Ovary (tissue), 9 donors: Measurements from ENCODE around the gene PEAK1. TPM values are rescaled to one million over a fixed set of nuclear protein-coding genes. Genes with fewer than 3 reads are reported as not detected.

Experiments
- DNase-seq, 5 donors: peaks; one replicate each; pipeline ENCODE4 v3.0.0-alpha.2; 2019 to 2020
- H3K27ac ChIP-seq, 2 donors: fragments of 200-600 bp; one replicate each; pipeline versions ENCODE4 v1.5.1 to v1.8.0; 2019 to 2022
- H3K27me3 ChIP-seq: fragments of 200-600 bp; one replicate; pipeline ENCODE4 v1.8.0; 2022
- H3K36me3 ChIP-seq: fragments of 200-600 bp; sonication (generic); one replicate; pipeline ENCODE4 v1.5.1; 2019
- H3K4me1 ChIP-seq: one replicate; pipeline ENCODE4 v1.8.1; 2013; ENCODE audit warnings: mild to moderate bottlenecking, moderate library complexity; ENCODE audit not compliant: insufficient read depth
- H3K4me3 ChIP-seq: fragments of 200-600 bp; sonication (generic); one replicate; pipeline ENCODE4 v1.5.1; 2017
- H3K9me3 ChIP-seq, 2 donors: fragments of 200-600 bp in 1 of 2; sonication (generic) in 1 of 2; one replicate each; pipeline versions ENCODE4 v1.5.1 to v1.8.1; 2013 to 2019; ENCODE audit warnings: mild to moderate bottlenecking in 1 of 2, moderate library complexity in 1 of 2
- EP300 ChIP-seq: sonication (generic); formaldehyde crosslinking; IDR thresholded peaks from one replicate; pipeline ENCODE4 v1.6.1; 2017; ENCODE audit warnings: antibody characterized with exemption
- POLR2A ChIP-seq: fragments of 450-650 bp; IDR thresholded peaks from one replicate; pipeline ENCODE4 v1.6.1; 2017; ENCODE audit warnings: antibody characterized with exemption, mild to moderate bottlenecking, moderate library complexity
- WGBS, 3 donors: extraction: QIAGEN DNeasy Blood & Tissue Kit in 1 of 3; methylation state at CpG; one replicate each; pipeline versions ENCODE4 v1.1.5 to v1.1.7; 2013 to 2017; 5-methylcytosine and 5-hydroxymethylcytosine counted together
- intact Hi-C, 4 donors: fragments of 100-400 bp; cut with DNase I; formaldehyde crosslinking; loops; one replicate each; pipeline versions ENCODE4 v1.11.0 to v1.15.1; 2022 to 2023
- polyA plus RNA-seq, 2 donors: library from polyadenylated mRNA; stranded (reverse); fragments of 200-250 nt in 1 of 2; fragments of 350-450 nt in 1 of 2; fragmentation: Illumina TruSeq in 1 of 2; extraction: RNeasy Lipid Tissue Mini Kit (QIAGEN cat#74804) in 1 of 2; gene quantifications; one replicate each; pipeline ENCODE4 v1.2.3, GENCODE V29; 2013 to 2014
- total RNA-seq, 7 donors: library from RNA; depleted of rRNA in 2 of 7; stranded (reverse); fragments of >200 nt in 2 of 7; fragmentation: NEBNext Ultra II Directional in 3 of 7; extraction: Animal tissue kit (Norgen Biotek cat#: 25700) in 3 of 7; gene quantifications; one replicate each; pipeline versions ENCODE4 v1.1.0 to v1.2.4, GENCODE V29; 2016 to 2023
- TF ChIP-seq, protein P1 (sequence below), 3 donors: fragments of 450-650 bp in 2 of 3; fragments of 200-600 bp in 1 of 3; IDR thresholded peaks; one replicate each; pipeline versions ENCODE4 v1.5.1 to v1.8.0; 2016 to 2022; ENCODE audit warnings: antibody characterized with exemption in 3 of 3, mild to moderate bottlenecking in 1 of 3
- donor health status: DM: no; HTN: no; CAD: no; lungs with moderate emphysema.
- donor health status: DM: no; HTN: no; CAD: no.
- donor health status: Bipolar disorder and iron deficiency.
- donor health status: DM: yes; HTN: yes; CAD: no.
- donor health status: DM: no; HTN: no; CAD: no.
- donor health status: DM: yes; HTN: yes; CAD: no.

The PEAK1 gene
- total and polyA plus RNA-seq, 9 donors: 6.6 to 48.4 (median 41.4) TPM

GRCh38 chr15:77059786-77060361, 360.0 kb downstream of the PEAK1 start:
- H3K27ac ChIP-seq: no peak overlapping the region
- intact Hi-C loops: no loop called here

GRCh38 chr15:77058468-77058867, 361.4 kb downstream of the PEAK1 start:
- no peak overlapping the region for H3K27ac ChIP-seq
- H3K36me3 ChIP-seq: no peaks in the 10 kb centered on the region
- H3K9me3 ChIP-seq: no peaks in the 10 kb centered on the region
- intact Hi-C loops: no loop called here
- 91 to 93% (median 93%) methylated on average over 4 of the region's 4 CpGs for WGBS, 3 donors
- TF ChIP-seq POLR2A: no peak
- TF ChIP-seq EP300: no peak
- TF ChIP-seq, protein P1, sequence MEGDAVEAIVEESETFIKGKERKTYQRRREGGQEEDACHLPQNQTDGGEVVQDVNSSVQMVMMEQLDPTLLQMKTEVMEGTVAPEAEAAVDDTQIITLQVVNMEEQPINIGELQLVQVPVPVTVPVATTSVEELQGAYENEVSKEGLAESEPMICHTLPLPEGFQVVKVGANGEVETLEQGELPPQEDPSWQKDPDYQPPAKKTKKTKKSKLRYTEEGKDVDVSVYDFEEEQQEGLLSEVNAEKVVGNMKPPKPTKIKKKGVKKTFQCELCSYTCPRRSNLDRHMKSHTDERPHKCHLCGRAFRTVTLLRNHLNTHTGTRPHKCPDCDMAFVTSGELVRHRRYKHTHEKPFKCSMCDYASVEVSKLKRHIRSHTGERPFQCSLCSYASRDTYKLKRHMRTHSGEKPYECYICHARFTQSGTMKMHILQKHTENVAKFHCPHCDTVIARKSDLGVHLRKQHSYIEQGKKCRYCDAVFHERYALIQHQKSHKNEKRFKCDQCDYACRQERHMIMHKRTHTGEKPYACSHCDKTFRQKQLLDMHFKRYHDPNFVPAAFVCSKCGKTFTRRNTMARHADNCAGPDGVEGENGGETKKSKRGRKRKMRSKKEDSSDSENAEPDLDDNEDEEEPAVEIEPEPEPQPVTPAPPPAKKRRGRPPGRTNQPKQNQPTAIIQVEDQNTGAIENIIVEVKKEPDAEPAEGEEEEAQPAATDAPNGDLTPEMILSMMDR (IDR thresholded peaks at IDR 0.05): no peak
- H3K4me1 ChIP-seq: peaks cover 8% of the 10 kb centered on the region
- H3K27me3 ChIP-seq: no peaks in the 10 kb centered on the region
- no peak overlapping the region for H3K4me3 ChIP-seq
- no peak for DNase-seq

More at GRCh38 chr15:77059786-77060361, 360.0 kb downstream of the PEAK1 start:
- H3K27me3 ChIP-seq: no peaks in the 10 kb centered on the region
- H3K36me3 ChIP-seq: no peaks in the 10 kb centered on the region
- peaks cover 9% of the 10 kb centered on the region for H3K4me1 ChIP-seq
- 2 to 6% (median 4%) methylated on average over 2 of the region's 2 CpGs for WGBS, 3 donors
- no peaks in the 10 kb centered on the region for H3K9me3 ChIP-seq
- no peak overlapping the region for H3K4me3 ChIP-seq
- TF ChIP-seq EP300 (no peak), POLR2A (no peak)
- TF ChIP-seq, protein P1 (IDR thresholded peaks at IDR 0.05): no peak
- DNase-seq: no peak

DNA sequence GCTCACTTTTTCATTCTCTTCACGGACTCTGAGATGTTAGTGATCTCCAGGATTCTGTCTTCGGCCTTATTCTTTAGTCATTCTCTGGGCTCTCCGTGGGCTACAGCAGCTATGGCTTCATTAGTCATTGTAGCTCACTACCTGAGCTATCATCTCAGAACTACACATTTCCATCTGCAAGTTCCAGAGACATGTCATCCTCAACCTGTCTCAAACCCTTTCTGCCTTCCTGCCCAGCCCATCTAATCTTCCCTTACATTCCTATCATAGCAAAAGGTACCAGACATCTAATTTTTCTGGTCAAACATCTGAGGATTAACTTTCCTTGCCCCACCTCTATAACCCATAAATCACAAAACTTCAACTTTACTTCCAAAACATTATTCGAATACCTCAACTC, 362.2 kb downstream of the PEAK1 start:
- Histone ChIP-seq H3K9me3 (no peaks in the 10 kb centered on the region), H3K4me3 (no peak overlapping the region), H3K4me1 (peaks cover 8% of the 10 kb centered on the region), H3K36me3 (no peaks in the 10 kb centered on the region), H3K27me3 (no peaks in the 10 kb centered on the region), H3K27ac (no peak overlapping the region)
- TF ChIP-seq, protein P1 (IDR thresholded peaks at IDR 0.05): no peak
- TF ChIP-seq EP300: no peak
- no peak for TF ChIP-seq POLR2A
- no peak for DNase-seq
- intact Hi-C loops: no loop called here
- WGBS, 3 donors: 75 to 80% (median 79%) methylated on average over 4 of the region's 4 CpGs

- TF ChIP-seq, protein P1 (IDR thresholded peaks at IDR 0.05): no peak
- no peak for TF ChIP-seq EP300
- TF ChIP-seq POLR2A: no peak
- intact Hi-C loops: no loop called here
- Histone ChIP-seq H3K27ac (no peak overlapping the region), H3K4me3 (no peak overlapping the region), H3K36me3 (no peaks in the 10 kb centered on the region), H3K27me3 (no peaks in the 10 kb centered on the region), H3K4me1 (peaks cover 8% of the 10 kb centered on the region), H3K9me3 (no peaks in the 10 kb centered on the region)
- 95 to 100% (median 100%) methylated on average over 1 of the region's 1 CpG for WGBS, 3 donors
- DNase-seq: no peak
These were observed 362.8 kb downstream of the PEAK1 start for GRCh38 chr15:77057072-77057471.
